Ovary (tissue), 9 donors: ENCODE measurements around the gene CEP128. TPM values are rescaled to one million over a fixed set of nuclear protein-coding genes. Genes with fewer than 3 reads are reported as not detected.

Source experiments
- DNase-seq, 5 donors: peaks; one replicate each; pipeline ENCODE4 v3.0.0-alpha.2; 2019 to 2020
- H3K27ac ChIP-seq, 2 donors: fragments of 200-600 bp; one replicate each; pipeline versions ENCODE4 v1.5.1 to v1.8.0; 2019 to 2022
- H3K27me3 ChIP-seq: fragments of 200-600 bp; one replicate; pipeline ENCODE4 v1.8.0; 2022
- H3K36me3 ChIP-seq: fragments of 200-600 bp; sonication (generic); one replicate; pipeline ENCODE4 v1.5.1; 2019
- H3K4me1 ChIP-seq: one replicate; pipeline ENCODE4 v1.8.1; 2013; ENCODE audit warnings: mild to moderate bottlenecking, moderate library complexity; ENCODE audit not compliant: insufficient read depth
- H3K4me3 ChIP-seq: fragments of 200-600 bp; sonication (generic); one replicate; pipeline ENCODE4 v1.5.1; 2017
- H3K9me3 ChIP-seq, 2 donors: fragments of 200-600 bp in 1 of 2; sonication (generic) in 1 of 2; one replicate each; pipeline versions ENCODE4 v1.5.1 to v1.8.1; 2013 to 2019; ENCODE audit warnings: mild to moderate bottlenecking in 1 of 2, moderate library complexity in 1 of 2
- EP300 ChIP-seq: sonication (generic); formaldehyde crosslinking; IDR thresholded peaks from one replicate; pipeline ENCODE4 v1.6.1; 2017; ENCODE audit warnings: antibody characterized with exemption
- POLR2A ChIP-seq: fragments of 450-650 bp; IDR thresholded peaks from one replicate; pipeline ENCODE4 v1.6.1; 2017; ENCODE audit warnings: antibody characterized with exemption, mild to moderate bottlenecking, moderate library complexity
- WGBS, 3 donors: extraction: QIAGEN DNeasy Blood & Tissue Kit in 1 of 3; methylation state at CpG; one replicate each; pipeline versions ENCODE4 v1.1.5 to v1.1.7; 2013 to 2017; 5-methylcytosine and 5-hydroxymethylcytosine counted together
- intact Hi-C, 4 donors: fragments of 100-400 bp; cut with DNase I; formaldehyde crosslinking; loops; one replicate each; pipeline versions ENCODE4 v1.11.0 to v1.15.1; 2022 to 2023
- polyA plus RNA-seq, 2 donors: library from polyadenylated mRNA; stranded (reverse); fragments of 200-250 nt in 1 of 2; fragments of 350-450 nt in 1 of 2; fragmentation: Illumina TruSeq in 1 of 2; extraction: RNeasy Lipid Tissue Mini Kit (QIAGEN cat#74804) in 1 of 2; gene quantifications; one replicate each; pipeline ENCODE4 v1.2.3, GENCODE V29; 2013 to 2014
- total RNA-seq, 7 donors: library from RNA; depleted of rRNA in 2 of 7; stranded (reverse); fragments of >200 nt in 2 of 7; fragmentation: NEBNext Ultra II Directional in 3 of 7; extraction: Animal tissue kit (Norgen Biotek cat#: 25700) in 3 of 7; gene quantifications; one replicate each; pipeline versions ENCODE4 v1.1.0 to v1.2.4, GENCODE V29; 2016 to 2023
- TF ChIP-seq, protein P1 (sequence below), 3 donors: fragments of 450-650 bp in 2 of 3; fragments of 200-600 bp in 1 of 3; IDR thresholded peaks; one replicate each; pipeline versions ENCODE4 v1.5.1 to v1.8.0; 2016 to 2022; ENCODE audit warnings: antibody characterized with exemption in 3 of 3, mild to moderate bottlenecking in 1 of 3
- donor health status: DM: no; HTN: no; CAD: no; lungs with moderate emphysema.
- donor health status: DM: no; HTN: no; CAD: no.
- donor health status: Bipolar disorder and iron deficiency.
- donor health status: DM: yes; HTN: yes; CAD: no.
- donor health status: DM: no; HTN: no; CAD: no.
- donor health status: DM: yes; HTN: yes; CAD: no.

CEP128 gene
- total and polyA plus RNA-seq, 9 donors = 1.5 to 14.3 (median 6.4) TPM

DNA sequence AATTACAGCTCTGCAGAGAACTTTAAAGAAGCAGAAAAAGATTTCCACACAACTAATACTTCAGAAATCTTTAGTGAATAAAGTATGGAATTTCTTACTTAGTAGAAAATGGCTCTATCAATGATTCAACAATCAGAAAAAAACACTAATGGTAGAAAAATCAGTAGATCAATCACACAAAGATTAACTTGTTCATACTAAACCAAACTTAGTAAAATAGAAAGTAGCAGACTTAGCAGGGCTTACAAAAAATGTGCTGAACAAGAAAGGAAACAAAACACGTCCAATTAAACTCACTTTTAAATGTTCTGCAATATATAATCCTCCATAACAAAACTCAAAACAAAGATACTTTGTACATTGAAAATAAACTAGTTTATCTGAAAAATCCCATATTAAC, 38.9 kb downstream of the CEP128 start:
- WGBS, 3 donors = 54 to 61% (median 57%) methylated on average over 1 of the region's 1 CpG
- Histone ChIP-seq H3K36me3 (no peaks in the 10 kb centered on the region), H3K27me3 (no peaks in the 10 kb centered on the region), H3K4me1 (no peaks in the 10 kb centered on the region), H3K9me3 (no peaks in the 10 kb centered on the region), H3K4me3 (no peak overlapping the region), H3K27ac (no peak overlapping the region)
- DNase-seq = no peak
- TF ChIP-seq POLR2A = no peak
- no peak for TF ChIP-seq EP300
- TF ChIP-seq, protein P1, sequence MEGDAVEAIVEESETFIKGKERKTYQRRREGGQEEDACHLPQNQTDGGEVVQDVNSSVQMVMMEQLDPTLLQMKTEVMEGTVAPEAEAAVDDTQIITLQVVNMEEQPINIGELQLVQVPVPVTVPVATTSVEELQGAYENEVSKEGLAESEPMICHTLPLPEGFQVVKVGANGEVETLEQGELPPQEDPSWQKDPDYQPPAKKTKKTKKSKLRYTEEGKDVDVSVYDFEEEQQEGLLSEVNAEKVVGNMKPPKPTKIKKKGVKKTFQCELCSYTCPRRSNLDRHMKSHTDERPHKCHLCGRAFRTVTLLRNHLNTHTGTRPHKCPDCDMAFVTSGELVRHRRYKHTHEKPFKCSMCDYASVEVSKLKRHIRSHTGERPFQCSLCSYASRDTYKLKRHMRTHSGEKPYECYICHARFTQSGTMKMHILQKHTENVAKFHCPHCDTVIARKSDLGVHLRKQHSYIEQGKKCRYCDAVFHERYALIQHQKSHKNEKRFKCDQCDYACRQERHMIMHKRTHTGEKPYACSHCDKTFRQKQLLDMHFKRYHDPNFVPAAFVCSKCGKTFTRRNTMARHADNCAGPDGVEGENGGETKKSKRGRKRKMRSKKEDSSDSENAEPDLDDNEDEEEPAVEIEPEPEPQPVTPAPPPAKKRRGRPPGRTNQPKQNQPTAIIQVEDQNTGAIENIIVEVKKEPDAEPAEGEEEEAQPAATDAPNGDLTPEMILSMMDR (IDR thresholded peaks at IDR 0.05) = no peak
- intact Hi-C loops = no loop called here

DNA sequence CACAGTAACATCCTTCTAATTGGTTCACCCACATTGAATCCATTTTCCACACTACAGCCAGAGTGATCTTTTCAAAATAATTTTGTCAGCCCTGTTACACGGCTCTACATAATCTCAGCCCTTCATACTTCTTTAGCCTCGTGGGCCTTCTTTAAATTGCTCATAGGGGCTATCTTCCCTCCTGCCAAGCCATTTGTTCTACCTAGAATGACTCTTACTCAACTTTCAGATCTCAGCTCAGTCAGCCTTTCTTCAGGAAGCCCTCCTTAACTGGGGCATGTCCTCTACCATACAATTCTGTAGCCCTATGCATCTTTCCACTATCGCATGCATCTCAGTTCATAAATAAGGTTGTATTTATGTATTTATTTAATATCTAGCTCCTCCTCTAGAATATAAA, 39.7 kb downstream of the CEP128 start:
- no peaks in the 10 kb centered on the region for H3K4me1 ChIP-seq
- WGBS, 3 donors = 77 to 95% (median 91%) methylated on average over 3 of the region's 3 CpGs
- no peaks in the 10 kb centered on the region for H3K36me3 ChIP-seq
- no peaks in the 10 kb centered on the region for H3K9me3 ChIP-seq
- no peak overlapping the region for H3K27ac ChIP-seq
- H3K27me3 ChIP-seq = no peaks in the 10 kb centered on the region
- H3K4me3 ChIP-seq = no peak overlapping the region
- DNase-seq = no peak
- TF ChIP-seq EP300 (no peak), POLR2A (no peak)
- TF ChIP-seq, protein P1 (IDR thresholded peaks at IDR 0.05) = no peak
- intact Hi-C loops = no loop called here

DNA sequence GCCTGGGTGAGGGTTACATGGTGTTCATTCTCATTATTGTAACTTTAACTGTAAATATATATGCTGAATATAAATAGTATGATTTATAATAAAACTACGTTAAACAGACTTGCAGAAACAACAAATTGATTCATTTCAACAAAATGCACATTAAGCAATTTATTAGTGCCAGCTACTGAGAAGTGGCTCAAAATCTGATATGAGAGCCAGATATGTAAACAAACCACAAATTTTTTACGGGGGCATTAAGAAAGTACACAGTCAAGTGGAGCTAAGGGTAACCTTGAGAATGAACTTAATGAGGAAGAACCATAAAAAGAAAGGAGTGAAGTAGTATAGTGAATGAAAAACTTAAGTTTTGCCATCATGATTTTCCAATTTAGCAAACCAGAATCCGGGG, 40.3 kb downstream of the CEP128 start:
- TF ChIP-seq, protein P1 (IDR thresholded peaks at IDR 0.05) = no peak
- no peaks in the 10 kb centered on the region for H3K36me3 ChIP-seq
- DNase-seq = no peak
- intact Hi-C loops = no loop called here
- no peaks in the 10 kb centered on the region for H3K27me3 ChIP-seq
- H3K4me1 ChIP-seq = no peaks in the 10 kb centered on the region
- H3K9me3 ChIP-seq = no peaks in the 10 kb centered on the region
- 77 to 89% (median 78%) methylated on average over 3 of the region's 3 CpGs for WGBS, 3 donors
- no peak overlapping the region for H3K4me3 ChIP-seq
- H3K27ac ChIP-seq = no peak overlapping the region

DNA sequence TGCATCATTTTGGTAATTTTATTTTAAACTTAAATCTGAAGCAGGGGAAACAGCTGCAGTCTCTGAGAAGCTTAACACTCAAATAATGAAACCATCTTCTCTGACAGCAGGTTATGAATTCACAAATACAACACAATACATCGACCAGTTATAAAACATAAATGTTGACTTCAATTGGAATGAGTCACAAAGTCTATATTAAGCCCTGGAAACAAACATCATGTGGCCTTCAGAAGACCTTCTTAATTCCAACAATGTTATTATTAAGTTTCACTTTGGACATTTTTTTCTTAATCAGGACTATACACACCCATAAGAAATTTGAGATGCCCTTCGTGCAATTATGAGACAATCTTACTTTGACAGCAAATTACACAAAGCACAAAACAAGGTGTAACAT, 68.9 kb downstream of the CEP128 start:
- intact Hi-C loops = no loop called here
- Histone ChIP-seq H3K27ac (no peak overlapping the region), H3K36me3 (no peaks in the 10 kb centered on the region), H3K4me3 (no peak overlapping the region), H3K9me3 (no peaks in the 10 kb centered on the region), H3K4me1 (no peaks in the 10 kb centered on the region), H3K27me3 (no peaks in the 10 kb centered on the region)
- DNase-seq = no peak
- TF ChIP-seq EP300 = no peak
- TF ChIP-seq, protein P1 (IDR thresholded peaks at IDR 0.05) = no peak
- TF ChIP-seq POLR2A = no peak
- WGBS, 3 donors = 63 to 81% (median 63%) methylated on average over 2 of the region's 2 CpGs

DNA sequence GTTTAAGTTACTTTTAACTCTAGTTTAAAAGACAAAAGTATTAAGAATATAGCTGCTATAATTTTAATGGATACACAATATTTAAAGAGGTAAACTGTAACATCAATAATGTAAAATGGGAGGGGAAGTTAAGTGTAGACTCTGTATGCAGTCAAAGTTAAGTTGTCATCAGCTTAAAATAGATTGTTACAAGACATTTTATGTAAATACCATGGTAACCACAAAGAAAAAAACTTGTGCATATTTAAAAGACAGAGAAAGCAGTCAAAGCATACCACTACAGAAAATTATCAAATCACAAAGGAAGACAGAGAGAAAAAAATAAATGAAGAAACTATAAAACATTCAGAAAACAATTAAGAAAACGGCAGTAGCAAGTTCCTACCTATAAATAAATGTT, 73.3 kb downstream of the CEP128 start:
- intact Hi-C loops = no loop called here
- DNase-seq = no peak
- Histone ChIP-seq H3K9me3 (no peaks in the 10 kb centered on the region), H3K27me3 (no peaks in the 10 kb centered on the region), H3K4me1 (no peaks in the 10 kb centered on the region), H3K36me3 (no peaks in the 10 kb centered on the region), H3K27ac (no peak overlapping the region), H3K4me3 (no peak overlapping the region)
- WGBS, 3 donors = 89 to 91% (median 90%) methylated on average over 1 of the region's 1 CpG
- TF ChIP-seq, protein P1 (IDR thresholded peaks at IDR 0.05) = no peak
- TF ChIP-seq POLR2A = no peak
- TF ChIP-seq EP300 = no peak
